ENCODE results near the gene LHFPL2. TPM values are rescaled to one million over a fixed set of nuclear protein-coding genes. Genes with fewer than 3 reads are reported as not detected.

The LHFPL2 gene
- total RNA-seq, 2 experiments from 2014 or later, result 0.19 to 0.25 TPM

- no peaks in the 10 kb centered on the region for H3K4me1 Mint-ChIP-seq (ENCODE audit: low read depth)
- CTCF ChIA-PET, result no interaction called here
- intact Hi-C loops (cut with DNase I, micrococcal nuclease), result no loop called here
- POLR2A ChIA-PET, result no interaction called here
- H3K27ac ChIP-seq (ENCODE audit: low read depth in 1 of 2, low read length in 2 of 2), result no peak overlapping the region
- no peaks in the 10 kb centered on the region for H3K4me1 ChIP-seq (ENCODE audit: insufficient read depth, low read length)
- peaks cover 0 to 3% of the 10 kb centered on the region in 2 experiments for H3K27me3 ChIP-seq (ENCODE audit: control insufficient read depth in 1 of 2, insufficient read depth in 2 of 2, low read length in 2 of 2)
- TF ChIP-seq, protein P1, sequence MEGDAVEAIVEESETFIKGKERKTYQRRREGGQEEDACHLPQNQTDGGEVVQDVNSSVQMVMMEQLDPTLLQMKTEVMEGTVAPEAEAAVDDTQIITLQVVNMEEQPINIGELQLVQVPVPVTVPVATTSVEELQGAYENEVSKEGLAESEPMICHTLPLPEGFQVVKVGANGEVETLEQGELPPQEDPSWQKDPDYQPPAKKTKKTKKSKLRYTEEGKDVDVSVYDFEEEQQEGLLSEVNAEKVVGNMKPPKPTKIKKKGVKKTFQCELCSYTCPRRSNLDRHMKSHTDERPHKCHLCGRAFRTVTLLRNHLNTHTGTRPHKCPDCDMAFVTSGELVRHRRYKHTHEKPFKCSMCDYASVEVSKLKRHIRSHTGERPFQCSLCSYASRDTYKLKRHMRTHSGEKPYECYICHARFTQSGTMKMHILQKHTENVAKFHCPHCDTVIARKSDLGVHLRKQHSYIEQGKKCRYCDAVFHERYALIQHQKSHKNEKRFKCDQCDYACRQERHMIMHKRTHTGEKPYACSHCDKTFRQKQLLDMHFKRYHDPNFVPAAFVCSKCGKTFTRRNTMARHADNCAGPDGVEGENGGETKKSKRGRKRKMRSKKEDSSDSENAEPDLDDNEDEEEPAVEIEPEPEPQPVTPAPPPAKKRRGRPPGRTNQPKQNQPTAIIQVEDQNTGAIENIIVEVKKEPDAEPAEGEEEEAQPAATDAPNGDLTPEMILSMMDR (IDR thresholded peaks at IDR 0.05), result no peak
- H3K36me3 Mint-ChIP-seq (ENCODE audit: low read depth), result no peaks in the 10 kb centered on the region
- H3K9me3 ChIP-seq (ENCODE audit: control insufficient read depth in 1 of 2, insufficient read depth in 1 of 2, low read length in 2 of 2), result no peaks in the 10 kb centered on the region
- no peaks in the 10 kb centered on the region for H3K36me3 ChIP-seq (ENCODE audit: insufficient read depth, low read length)
- H3K27me3 Mint-ChIP-seq, result no peaks in the 10 kb centered on the region
- H3K9me3 Mint-ChIP-seq, result no peaks in the 10 kb centered on the region
- ATAC-seq (ENCODE audit: poor library complexity) (no peak), DNase-seq (no peak)
- no peak overlapping the region for H3K4me3 ChIP-seq (ENCODE audit: low read length)
- H3K27ac Mint-ChIP-seq, result no peak overlapping the region
- no peak overlapping the region for H3K4me3 Mint-ChIP-seq
Measured at GRCh38 chr5:78543292-78543691, 105.3 kb downstream of the LHFPL2 start.

- no peak for DNase-seq
- Histone ChIP-seq H3K4me3 (ENCODE audit: low read length) (no peak overlapping the region), H3K4me1 (ENCODE audit: insufficient read depth, low read length) (no peaks in the 10 kb centered on the region), H3K27me3 (ENCODE audit: control insufficient read depth in 1 of 2, insufficient read depth in 2 of 2, low read length in 2 of 2) (peaks cover 0 to 3% of the 10 kb centered on the region in 2 experiments), H3K36me3 (ENCODE audit: insufficient read depth, low read length) (no peaks in the 10 kb centered on the region), H3K9me3 (ENCODE audit: control insufficient read depth in 1 of 2, insufficient read depth in 1 of 2, low read length in 2 of 2) (no peaks in the 10 kb centered on the region), H3K27ac (ENCODE audit: low read depth in 1 of 2, low read length in 2 of 2) (no peak overlapping the region)
- Mint-ChIP-seq H3K36me3 (ENCODE audit: low read depth) (no peaks in the 10 kb centered on the region), H3K27ac (no peak overlapping the region), H3K27me3 (no peaks in the 10 kb centered on the region), H3K9me3 (no peaks in the 10 kb centered on the region), H3K4me1 (ENCODE audit: low read depth) (no peaks in the 10 kb centered on the region), H3K4me3 (no peak overlapping the region)
- ATAC-seq (ENCODE audit: poor library complexity), result no peak
- CTCF ChIA-PET, result no interaction called here
- TF ChIP-seq, protein P1 (IDR thresholded peaks at IDR 0.05), result no peak
- intact Hi-C loops (cut with DNase I, micrococcal nuclease), result no loop called here
- POLR2A ChIA-PET, result interaction anchor here (0.6 kb wide), 1 partner anchor 464 kb away, joined by 3 read pairs; no protein-coding TSS in a partner anchor
Measured at GRCh38 chr5:78542321-78542840, 106.2 kb downstream of the LHFPL2 start.

DNA sequence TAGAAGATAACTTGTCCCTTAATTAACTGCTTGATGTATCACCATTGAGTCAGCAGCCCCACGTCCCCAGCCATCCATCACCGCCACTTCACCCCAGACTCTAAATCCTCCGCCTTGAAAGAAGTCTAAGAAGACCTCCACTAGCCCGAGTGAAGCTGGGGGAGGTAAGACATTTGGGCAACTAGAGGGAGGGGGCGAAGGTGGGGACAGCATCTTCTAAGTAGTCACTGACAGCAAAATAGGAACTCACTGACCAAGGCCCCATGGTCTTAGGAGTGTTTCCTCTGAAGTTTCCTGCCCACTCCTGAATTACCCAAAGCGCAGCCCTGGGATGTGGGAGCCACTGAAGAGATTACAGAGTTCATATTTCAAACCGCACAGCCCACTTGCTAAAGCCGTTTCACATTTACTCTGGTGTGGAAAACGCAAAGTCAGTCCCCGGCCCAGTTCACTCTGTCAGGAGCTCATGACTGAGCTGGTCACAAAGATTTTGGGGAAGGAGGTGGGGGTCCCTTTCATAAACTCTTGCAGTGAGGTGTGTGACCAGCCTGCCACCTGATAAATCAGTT lies 107.4 kb downstream of the LHFPL2 start:
- ChIA-PET POLR2A (interaction anchor here (0.6 kb wide), 1 partner anchor 10 kb away, joined by 3 read pairs; no protein-coding TSS in a partner anchor), CTCF (interaction anchor here (0.6 kb wide), 1 partner anchor 301 kb away, joined by 3 read pairs; no protein-coding TSS in a partner anchor)
- intact Hi-C loops (cut with DNase I, micrococcal nuclease), result no loop called here
- Mint-ChIP-seq H3K27me3 (no peaks in the 10 kb centered on the region), H3K4me1 (ENCODE audit: low read depth) (no peaks in the 10 kb centered on the region), H3K27ac (no peak overlapping the region), H3K4me3 (no peak overlapping the region), H3K9me3 (no peaks in the 10 kb centered on the region), H3K36me3 (ENCODE audit: low read depth) (no peaks in the 10 kb centered on the region)
- Histone ChIP-seq H3K4me1 (ENCODE audit: insufficient read depth, low read length) (no peaks in the 10 kb centered on the region), H3K36me3 (ENCODE audit: insufficient read depth, low read length) (no peaks in the 10 kb centered on the region), H3K27me3 (ENCODE audit: control insufficient read depth in 1 of 2, insufficient read depth in 2 of 2, low read length in 2 of 2) (peaks cover 0 to 3% of the 10 kb centered on the region in 2 experiments), H3K4me3 (ENCODE audit: low read length) (no peak overlapping the region), H3K27ac (ENCODE audit: low read depth in 1 of 2, low read length in 2 of 2) (no peak overlapping the region), H3K9me3 (ENCODE audit: control insufficient read depth in 1 of 2, insufficient read depth in 1 of 2, low read length in 2 of 2) (no peaks in the 10 kb centered on the region)
- ATAC-seq (ENCODE audit: poor library complexity), result no peak
- TF ChIP-seq, protein P1 (IDR thresholded peaks at IDR 0.05), result no peak
- no peak for DNase-seq
